SU-DHL-6 (cell line): ENCODE measurements around the gene SMAD6.

Experiments
- H2AFZ ChIP-seq: fragments of 200-600 bp; sonication (generic); 2 replicates; pipeline ENCODE4 v1.6.1; 2014; ENCODE audit warnings: low read depth, mild to moderate bottlenecking, moderate library complexity, mixed read lengths, antibody characterized with exemption, low read length; ENCODE audit not compliant: severe bottlenecking
- H3F3A ChIP-seq: fragments of 200-600 bp; shearing (Covaris generic); 2 replicates; pipeline ENCODE4 v1.6.0; 2016; ENCODE audit warnings: antibody characterized with exemption, mild to moderate bottlenecking; ENCODE audit not compliant: insufficient read depth
- H3K27ac ChIP-seq: fragments of 200-600 bp; sonication (generic); 2 replicates; pipeline ENCODE4 v1.5.1; 2016; ENCODE audit warnings: low read depth, mild to moderate bottlenecking, low read length, moderate library complexity, mixed read lengths
- H3K27me3 ChIP-seq: fragments of 200-600 bp; sonication (generic), shearing (Covaris generic); 2 replicates; pipeline ENCODE4 v1.6.0; 2014; ENCODE audit warnings: mild to moderate bottlenecking, low read length
- H3K36me3 ChIP-seq: fragments of 200-600 bp; sonication (generic); 2 replicates; pipeline ENCODE4 v1.6.1; 2014; ENCODE audit warnings: mild to moderate bottlenecking, low read length, mixed read lengths
- H3K4me2 ChIP-seq: fragments of 300-600, 200-600 bp; shearing (Covaris generic), sonication (generic); 2 replicates; pipeline ENCODE4 v1.6.0; 2014; ENCODE audit warnings: low read length, low read depth, mild to moderate bottlenecking; ENCODE audit not compliant: poor library complexity, severe bottlenecking
- H3K4me3 ChIP-seq: fragments of 200-600 bp; sonication (generic); 2 replicates; pipeline ENCODE4 v1.5.1; 2014; ENCODE audit warnings: antibody characterized with exemption, low read length, mild to moderate bottlenecking, mixed read lengths; ENCODE audit not compliant: insufficient read depth, poor library complexity, severe bottlenecking
- H3K79me2 ChIP-seq: fragments of 200-600 bp; sonication (generic); 2 replicates; pipeline ENCODE4 v1.6.1; 2014; ENCODE audit warnings: mild to moderate bottlenecking, low read length, moderate library complexity; ENCODE audit not compliant: insufficient read depth
- H3K9ac ChIP-seq: fragments of 200-600 bp; sonication (generic); 2 replicates; pipeline ENCODE4 v1.7.0; 2014; ENCODE audit warnings: mild to moderate bottlenecking, low read length
- H3K9me2 ChIP-seq: fragments of 200-600 bp; sonication (generic); replicated peaks from 2 replicates; pipeline ENCODE4 v1.6.1; 2014; ENCODE audit warnings: low read length; ENCODE audit not compliant: insufficient read depth
- H3K9me3 ChIP-seq: fragments of 200-600 bp; sonication (generic); 2 replicates; pipeline ENCODE4 v1.6.1; 2014; ENCODE audit warnings: low read length, mixed read lengths; ENCODE audit not compliant: insufficient read depth
- H4K20me1 ChIP-seq: fragments of 200-600 bp; sonication (generic); 2 replicates; pipeline ENCODE4 v1.6.1; 2014; ENCODE audit warnings: low read depth, mild to moderate bottlenecking, antibody characterized with exemption, low read length, moderate library complexity, mixed read lengths
- EZH2phosphoT487 ChIP-seq: fragments of 200-600 bp; sonication (generic), shearing (Covaris generic); conservative IDR thresholded peaks from 2 replicates; pipeline ENCODE4 v1.6.1; 2018; ENCODE audit warnings: mild to moderate bottlenecking, antibody characterized with exemption, low read length, moderate library complexity, mixed read lengths
- TF ChIP-seq, protein P1 (sequence below): fragments of 200-600 bp; sonication (generic); IDR thresholded peaks from one replicate; pipeline ENCODE4 v1.5.1; 2017; ENCODE audit warnings: antibody characterized with exemption, mild to moderate bottlenecking, low read length, moderate library complexity; ENCODE audit not compliant: insufficient read depth, poor library complexity, severe bottlenecking

Gene SMAD6

DNA sequence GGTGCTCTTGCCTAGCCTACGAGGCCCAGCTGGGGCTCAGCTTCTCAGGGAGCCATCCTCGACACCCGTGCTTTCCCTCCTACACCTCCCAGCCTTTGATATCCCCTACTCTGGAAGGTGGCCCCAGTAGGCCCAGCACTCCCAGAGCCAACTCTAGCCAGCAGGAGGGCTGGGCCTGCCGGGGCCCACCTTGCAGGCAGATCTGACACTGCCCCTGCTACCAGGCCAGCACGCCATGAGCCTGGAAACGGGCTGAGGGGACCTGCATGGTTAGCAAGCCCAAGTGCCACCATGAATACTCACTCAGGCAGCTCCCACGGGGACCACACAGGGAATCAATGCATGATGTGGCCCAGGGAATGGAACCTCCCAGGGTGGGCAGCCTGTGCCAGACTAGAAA lies 123.7 kb downstream of the SMAD6 start:
- TF ChIP-seq, protein P1, sequence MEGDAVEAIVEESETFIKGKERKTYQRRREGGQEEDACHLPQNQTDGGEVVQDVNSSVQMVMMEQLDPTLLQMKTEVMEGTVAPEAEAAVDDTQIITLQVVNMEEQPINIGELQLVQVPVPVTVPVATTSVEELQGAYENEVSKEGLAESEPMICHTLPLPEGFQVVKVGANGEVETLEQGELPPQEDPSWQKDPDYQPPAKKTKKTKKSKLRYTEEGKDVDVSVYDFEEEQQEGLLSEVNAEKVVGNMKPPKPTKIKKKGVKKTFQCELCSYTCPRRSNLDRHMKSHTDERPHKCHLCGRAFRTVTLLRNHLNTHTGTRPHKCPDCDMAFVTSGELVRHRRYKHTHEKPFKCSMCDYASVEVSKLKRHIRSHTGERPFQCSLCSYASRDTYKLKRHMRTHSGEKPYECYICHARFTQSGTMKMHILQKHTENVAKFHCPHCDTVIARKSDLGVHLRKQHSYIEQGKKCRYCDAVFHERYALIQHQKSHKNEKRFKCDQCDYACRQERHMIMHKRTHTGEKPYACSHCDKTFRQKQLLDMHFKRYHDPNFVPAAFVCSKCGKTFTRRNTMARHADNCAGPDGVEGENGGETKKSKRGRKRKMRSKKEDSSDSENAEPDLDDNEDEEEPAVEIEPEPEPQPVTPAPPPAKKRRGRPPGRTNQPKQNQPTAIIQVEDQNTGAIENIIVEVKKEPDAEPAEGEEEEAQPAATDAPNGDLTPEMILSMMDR: no peak
- TF ChIP-seq EZH2phosphoT487: no peak
- Histone ChIP-seq H3K36me3 (no peaks in the 10 kb centered on the region), H3K9me2 (no peaks in the 10 kb centered on the region), H3K79me2 (no peaks in the 10 kb centered on the region), H3K4me2 (no peak overlapping the region), H3F3A (no peaks in the 10 kb centered on the region), H3K27ac (no peak overlapping the region), H3K9ac (no peak overlapping the region), H4K20me1 (no peaks in the 10 kb centered on the region), H3K4me3 (no peak overlapping the region), H3K9me3 (no peaks in the 10 kb centered on the region), H3K27me3 (no peaks in the 10 kb centered on the region), H2AFZ (no peak overlapping the region)

DNA sequence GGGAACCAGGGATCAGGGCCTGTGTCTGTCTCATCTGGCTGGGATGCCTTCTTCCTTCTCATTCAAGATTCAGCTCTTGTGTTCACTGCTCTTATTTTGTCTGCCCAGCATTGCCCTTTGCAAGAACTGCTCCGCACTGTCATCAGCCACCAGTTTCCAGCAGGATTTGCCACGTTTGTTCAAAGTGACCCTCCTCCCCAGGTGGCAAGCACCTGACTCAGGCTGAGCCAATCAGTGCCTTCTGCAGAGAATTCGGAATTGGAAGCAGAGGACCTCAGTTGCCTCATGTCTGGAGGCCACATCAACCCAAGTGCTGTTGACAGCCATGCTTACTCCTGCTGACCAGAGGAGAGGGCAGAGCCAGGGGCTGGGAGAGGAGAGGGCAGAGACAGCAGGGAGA lies 124.5 kb downstream of the SMAD6 start:
- Histone ChIP-seq H4K20me1 (no peaks in the 10 kb centered on the region), H3K79me2 (no peaks in the 10 kb centered on the region), H3K9me3 (no peaks in the 10 kb centered on the region), H3K27me3 (no peaks in the 10 kb centered on the region), H3K9me2 (no peaks in the 10 kb centered on the region), H3K4me2 (no peak overlapping the region), H2AFZ (no peak overlapping the region), H3K36me3 (no peaks in the 10 kb centered on the region), H3F3A (no peaks in the 10 kb centered on the region), H3K4me3 (no peak overlapping the region), H3K27ac (no peak overlapping the region), H3K9ac (no peak overlapping the region)
- no peak for TF ChIP-seq EZH2phosphoT487
- TF ChIP-seq, protein P1: no peak

DNA sequence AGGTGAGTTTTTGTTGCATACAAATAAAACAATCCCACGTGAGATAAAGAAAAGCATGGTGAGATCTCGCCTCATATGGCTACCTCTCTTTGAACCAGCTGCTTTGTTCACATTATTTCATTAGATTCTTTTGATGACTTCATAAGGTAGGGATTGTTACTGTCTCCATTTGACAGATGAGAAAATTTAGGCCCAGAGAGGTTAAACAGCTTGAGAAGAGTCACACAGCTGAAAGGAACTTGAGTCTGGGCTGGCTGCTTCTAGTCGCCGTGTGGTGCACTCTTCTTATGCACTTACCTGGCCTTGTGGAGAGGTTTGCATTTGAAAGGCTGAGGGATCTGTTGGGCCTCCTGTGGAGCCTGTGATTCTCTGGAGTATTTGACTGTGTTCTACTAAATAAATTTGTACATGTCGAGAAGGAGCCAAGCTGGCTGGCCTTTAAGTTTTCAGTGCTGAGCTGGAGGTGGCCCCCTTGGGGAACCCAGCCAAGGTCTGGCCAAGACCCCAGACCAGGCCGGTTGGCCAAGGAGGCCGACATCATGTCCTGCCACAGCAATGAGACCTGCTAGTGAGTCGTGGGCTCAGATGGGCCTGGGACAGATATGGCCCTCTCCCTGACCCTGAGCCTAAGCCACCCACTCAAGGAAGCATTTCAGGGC lies 125.1 kb downstream of the SMAD6 start:
- Histone ChIP-seq H3K4me2 (no peak overlapping the region), H3K9ac (no peak overlapping the region), H2AFZ (no peak overlapping the region), H3K79me2 (no peaks in the 10 kb centered on the region), H4K20me1 (no peaks in the 10 kb centered on the region), H3K9me2 (no peaks in the 10 kb centered on the region), H3K9me3 (no peaks in the 10 kb centered on the region), H3K27ac (no peak overlapping the region), H3F3A (no peaks in the 10 kb centered on the region), H3K36me3 (no peaks in the 10 kb centered on the region), H3K4me3 (no peak overlapping the region), H3K27me3 (no peaks in the 10 kb centered on the region)
- no peak for TF ChIP-seq EZH2phosphoT487
- TF ChIP-seq, protein P1: no peak
